Gastroesophageal sphincter (tissue), 3 donors: ENCODE measurements around the gene SMAD1.

ENCODE experiments used
- CTCF ChIP-seq, 4 experiments: fragments of 200-600 bp in 2 of 4; fragments of 450-650 bp in 2 of 4; sonication (generic) in 1 of 4; IDR thresholded peaks; one replicate each; pipeline ENCODE4 v1.5.1; 2017 to 2019; ENCODE audit warnings: antibody characterized with exemption in 4 of 4, mild to moderate bottlenecking in 2 of 4, moderate library complexity in 2 of 4
- POLR2A ChIP-seq, 2 donors: fragments of 450-650 bp; IDR thresholded peaks; one replicate each; pipeline ENCODE4 v1.6.1; 2017; ENCODE audit warnings: antibody characterized with exemption in 2 of 2, mild to moderate bottlenecking in 2 of 2, moderate library complexity in 1 of 2

- TF ChIP-seq POLR2A (IDR thresholded peaks at IDR 0.05) (no peak), CTCF (IDR thresholded peaks at IDR 0.05) (no peak)
These were observed 50.2 kb downstream of the SMAD1 start for GRCh38 chr4:145531859-145532258.
